ENCODE data around the gene ANGPT4.
A peak's percentile ranks its signal among the peaks of the same experiment; 100 is the strongest.
"Not testable (repeated sequence)": the region's sequence is repeated elsewhere in the genome, so short reads cannot be mapped to it uniquely, and the experiment has no call there.

Gene ANGPT4

DNA sequence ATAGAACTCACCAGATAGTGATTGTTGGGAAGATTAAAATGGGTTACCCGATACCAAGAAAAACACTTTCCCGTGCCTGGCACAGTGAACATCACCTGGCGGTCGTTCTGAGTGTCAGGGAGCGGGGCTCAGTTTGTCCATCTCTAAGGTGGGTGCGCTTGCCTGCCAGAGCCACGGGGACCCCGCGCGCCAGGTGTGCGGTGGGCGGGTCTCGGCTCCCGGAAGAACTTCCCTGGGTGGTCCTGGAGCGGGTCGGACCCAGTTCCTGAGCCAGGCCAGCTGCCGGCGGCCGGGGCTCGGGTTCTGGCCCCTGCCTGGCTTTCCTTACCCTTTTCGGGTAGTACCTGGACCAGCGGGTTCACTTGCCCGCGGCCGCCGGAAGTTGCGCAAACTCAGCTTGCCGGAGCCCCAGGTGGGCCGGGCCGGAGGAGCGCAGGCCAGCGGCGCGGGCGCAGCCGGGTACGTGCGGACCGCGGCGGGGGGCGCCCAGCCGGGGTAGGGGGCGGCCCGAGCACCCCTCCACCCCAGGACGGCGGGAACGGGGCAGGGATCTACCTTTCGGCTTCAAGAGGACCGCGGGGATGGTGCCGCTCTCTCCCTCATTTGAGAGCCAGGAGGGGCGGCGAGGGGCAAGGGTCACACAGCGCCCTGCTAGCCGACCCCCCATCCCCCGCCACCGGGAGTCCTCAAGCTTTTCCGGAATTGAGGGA, 75.1 kb downstream of the ANGPT4 start:
- peak in 1 of 4 experiments; percentile 20 for DNase-seq

DNA sequence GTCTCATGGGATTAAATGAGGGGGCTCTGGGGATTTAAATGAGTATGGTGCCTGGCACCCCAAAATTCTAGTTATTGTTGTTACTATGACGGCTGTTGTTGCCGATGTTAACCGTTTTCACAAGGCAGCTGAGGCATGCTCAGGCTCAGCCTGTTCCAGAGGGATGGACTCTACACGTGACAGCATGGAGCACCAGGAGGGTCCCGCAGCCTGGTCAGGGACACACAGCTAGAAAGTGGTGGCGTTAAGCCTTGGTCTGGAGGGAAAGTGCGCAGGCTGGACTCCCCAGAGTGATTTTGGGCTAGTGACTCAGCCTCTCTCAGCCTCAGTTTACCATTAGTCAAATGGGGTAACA, 75.7 kb downstream of the ANGPT4 start:
- DNase-seq, result no peak

DNA sequence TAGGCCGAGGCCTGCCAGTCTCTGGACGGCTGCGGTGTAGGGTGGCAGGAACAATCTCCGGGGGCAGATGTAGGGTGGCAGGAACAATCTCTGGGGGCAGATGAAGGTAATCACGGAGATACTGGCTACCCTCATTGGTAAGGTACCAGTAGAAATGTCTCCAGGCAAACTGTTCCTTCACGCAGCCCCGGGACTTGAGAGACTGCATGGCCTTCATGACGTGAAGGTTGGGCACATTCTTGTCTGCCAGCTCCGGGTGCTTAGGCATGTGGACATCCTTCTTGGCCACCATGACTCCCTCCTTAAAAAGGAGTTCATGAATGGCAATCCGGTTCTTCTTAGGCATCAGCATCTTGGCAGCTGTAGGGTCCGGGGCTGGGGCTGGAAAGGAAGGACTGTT, 76.5 kb downstream of the ANGPT4 start:
- DNase-seq, result no peak

DNA sequence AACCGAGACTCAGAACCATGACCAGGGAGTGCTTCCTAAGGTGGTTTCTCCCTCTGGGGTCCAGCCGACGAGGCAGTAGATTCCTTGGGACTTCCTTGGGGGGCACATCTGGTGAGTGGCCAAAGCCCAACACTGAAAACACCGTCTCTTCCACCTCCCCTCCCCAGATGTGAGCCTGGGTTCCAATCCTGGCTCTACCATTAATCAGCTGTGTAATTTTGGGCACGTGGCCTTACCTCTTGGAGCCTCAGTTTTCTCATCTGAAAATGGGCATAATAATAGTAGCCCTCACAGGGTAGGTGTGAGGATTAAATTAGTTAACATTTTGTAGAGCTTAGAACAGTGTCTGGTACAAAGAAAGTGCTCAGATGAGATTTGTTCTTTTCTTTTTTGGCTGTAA, 77.1 kb downstream of the ANGPT4 start:
- DNase-seq, result no peak

DNA sequence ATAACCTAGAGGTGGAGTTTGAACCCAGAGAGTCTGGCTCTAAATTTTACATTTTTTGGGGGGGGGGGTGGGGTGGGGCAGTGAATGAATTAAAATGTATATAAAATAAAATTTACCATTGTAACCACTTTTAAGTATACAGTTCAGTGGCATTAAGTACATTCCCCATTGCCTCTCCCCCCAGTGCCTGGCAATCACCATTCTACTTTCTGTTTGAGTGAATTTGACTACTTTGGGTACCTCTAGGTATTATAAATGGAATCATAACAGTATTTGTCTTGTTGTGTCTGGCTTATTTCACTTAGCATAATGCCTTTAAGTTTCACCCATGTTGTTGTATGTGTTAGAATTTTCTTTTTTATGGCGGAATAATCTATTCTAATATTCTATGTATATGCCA, 79.9 kb downstream of the ANGPT4 start:
- no peak for DNase-seq

DNA sequence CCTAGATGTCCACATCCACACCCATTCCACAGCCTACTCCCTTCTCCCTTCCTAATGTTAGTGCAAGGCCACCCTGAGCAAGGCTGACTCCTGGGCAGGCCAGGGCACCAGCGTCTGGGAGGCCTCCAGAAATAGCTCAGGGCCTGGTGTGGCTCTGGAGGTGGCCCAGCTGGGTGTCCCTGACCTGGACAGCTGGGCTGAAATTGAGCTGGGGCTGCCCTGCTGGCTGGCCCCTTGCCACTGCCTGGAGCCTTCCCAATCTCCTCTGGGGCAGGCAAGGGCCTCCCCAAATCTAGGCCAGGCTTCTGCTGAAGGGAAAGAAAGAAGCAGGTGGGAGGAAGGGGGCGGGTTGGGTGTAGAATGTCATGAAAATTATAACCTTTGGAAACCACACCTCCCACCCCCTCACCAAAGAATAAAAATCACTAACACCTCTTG, 80.5 kb downstream of the ANGPT4 start:
- DNase-seq, result no peak

DNA sequence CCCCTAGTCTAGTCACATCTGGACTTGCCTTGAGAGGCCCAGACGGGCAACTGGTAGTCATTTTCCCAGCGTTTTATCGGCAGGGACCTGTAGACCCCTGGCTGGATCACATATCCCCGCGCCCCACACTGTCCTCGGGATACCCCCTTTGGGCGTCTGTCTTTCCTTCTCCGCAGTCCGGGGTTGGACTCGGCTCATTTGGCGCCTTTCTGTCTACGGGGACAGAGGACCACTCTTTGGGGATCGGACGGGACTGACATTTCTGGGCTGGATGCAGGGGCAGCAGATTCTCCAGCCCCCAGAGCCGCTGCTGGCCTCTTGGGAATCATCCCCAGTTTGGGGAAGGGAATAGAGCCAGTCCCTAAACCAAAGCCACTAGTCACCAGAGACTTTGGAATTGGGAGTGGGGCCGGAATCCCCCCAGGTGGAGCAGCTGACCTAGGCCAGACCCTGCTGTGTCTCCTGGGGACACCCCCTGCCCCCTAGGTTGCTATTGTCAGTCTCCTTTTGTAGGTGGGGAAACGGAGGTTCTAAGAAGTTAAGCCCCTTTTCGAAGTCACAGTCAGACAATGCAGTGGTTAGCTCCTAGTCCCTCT, 81.9 kb downstream of the ANGPT4 start:
- no peak for DNase-seq

DNA sequence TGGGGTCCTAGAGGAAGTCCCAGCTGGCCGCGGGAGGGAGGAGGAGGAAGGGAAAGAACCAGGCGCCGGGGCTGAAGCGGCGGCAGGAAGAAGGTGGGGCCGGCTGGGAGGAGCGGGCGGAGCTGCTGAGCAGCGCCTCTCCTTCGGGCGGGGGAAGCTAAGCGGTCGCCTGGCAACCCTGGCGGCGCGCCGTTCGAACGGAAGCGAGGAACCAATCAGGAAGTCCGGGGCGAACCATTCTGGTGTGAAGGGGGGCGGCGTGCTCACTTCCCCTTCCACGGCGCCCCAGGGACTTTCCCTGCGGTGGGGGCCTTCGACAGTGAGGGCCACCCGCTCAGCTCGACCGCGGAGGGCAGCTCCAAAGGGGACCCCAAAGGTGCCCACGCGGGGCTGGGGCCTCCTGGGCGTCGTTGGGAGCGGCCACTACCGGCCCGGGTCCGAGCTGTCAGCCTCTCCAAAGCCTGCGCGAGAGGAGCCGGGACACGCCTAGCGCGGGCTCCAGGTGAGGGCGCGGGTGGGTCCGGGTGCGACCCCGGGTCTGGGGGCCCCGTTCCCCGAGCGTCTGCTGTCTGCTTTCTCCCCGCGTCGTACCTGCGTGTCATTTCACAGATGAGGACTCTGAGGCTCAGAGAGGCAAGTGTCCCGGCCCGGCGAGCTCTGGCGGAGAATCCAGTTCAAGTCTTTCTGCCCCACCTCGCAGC, 82.5 kb downstream of the ANGPT4 start, which contains the start of gene FAM110A:
FAM110A (plus strand) TSS at position 266 of the 701 bp plus-strand sequence. CDS start 11,090 bp downstream, outside the sequence.
- peak; percentile 90 to 91 (median 90) for DNase-seq

DNA sequence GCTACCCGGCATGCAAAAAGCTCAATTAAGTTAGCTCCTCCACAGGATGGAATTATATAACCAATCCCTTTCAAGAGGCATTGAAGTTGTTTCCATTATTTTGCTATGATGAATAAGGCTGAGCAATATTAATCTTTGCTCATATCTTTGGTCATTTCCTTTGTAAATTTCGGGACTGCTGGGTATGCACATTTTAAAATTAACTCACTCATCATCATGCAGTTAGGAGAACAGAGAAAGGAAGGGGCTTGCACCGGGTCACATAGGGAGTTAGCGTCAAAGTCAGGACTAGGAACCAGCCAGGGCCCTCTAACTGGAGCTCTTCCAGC, 83.0 kb downstream of the ANGPT4 start:
- no peak for DNase-seq

DNA sequence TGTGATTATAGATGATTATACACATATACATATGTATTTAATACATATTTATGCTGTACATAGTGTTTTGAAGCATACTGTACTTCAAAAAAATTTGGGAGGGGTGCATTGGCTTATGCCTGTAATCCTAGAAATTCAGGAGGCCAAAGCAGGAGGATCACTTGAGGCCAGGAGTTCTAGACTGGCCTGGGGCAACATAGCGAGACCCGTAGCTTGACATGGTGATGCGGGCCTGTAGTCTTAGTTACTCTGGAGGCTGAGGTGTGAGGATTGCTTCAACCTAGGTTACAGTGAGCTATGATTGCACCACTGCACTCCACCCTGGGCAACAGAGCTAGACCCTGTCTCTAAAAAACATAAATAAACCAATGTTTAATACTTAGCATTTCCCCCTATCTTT, 84.2 kb downstream of the ANGPT4 start:
- DNase-seq, result no peak

DNA sequence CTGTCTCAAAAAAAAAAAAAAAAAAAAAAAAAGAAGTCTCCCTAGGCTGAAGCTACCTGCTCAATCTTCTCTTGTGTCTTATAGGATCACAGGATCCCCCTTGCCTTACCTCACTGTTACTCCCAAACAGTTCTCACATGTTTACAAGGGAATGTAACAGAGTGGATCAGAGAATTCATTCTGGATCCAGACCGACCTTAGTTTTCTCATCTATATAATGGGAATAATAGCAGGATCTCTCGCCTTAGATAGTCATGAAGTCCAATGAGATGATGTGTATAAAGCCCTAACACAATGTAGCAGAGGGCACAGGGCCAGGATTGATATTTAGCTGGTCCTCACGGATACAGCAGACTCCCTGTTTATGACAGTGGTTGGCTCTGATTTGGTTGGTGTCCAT, 84.9 kb downstream of the ANGPT4 start:
- no peak for DNase-seq

DNA sequence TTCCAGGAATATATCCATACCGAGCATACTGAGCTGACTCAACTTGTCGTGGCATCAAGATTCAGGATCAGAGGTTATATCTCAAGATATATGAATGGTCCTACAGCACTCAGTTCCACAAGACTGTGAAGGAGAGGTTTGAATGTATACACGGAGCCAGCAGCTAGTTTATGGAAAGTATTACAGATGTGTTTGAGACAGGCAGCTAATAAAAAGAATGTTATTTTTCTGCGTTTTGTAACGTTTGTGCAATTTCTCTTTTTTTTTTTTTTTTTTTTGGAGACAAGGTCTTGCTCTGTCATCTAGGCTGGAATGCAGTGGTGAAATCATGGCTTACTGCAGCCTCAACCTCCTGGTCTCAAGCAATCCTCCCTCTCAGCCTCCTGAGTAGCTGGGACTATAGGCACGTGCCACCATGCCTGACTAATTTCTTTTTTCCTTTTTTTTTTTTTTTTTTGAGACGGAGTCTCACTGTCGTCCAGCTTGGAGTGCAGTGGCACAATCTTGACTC, 86.1 kb downstream of the ANGPT4 start:
- DNase-seq, result no peak

DNA sequence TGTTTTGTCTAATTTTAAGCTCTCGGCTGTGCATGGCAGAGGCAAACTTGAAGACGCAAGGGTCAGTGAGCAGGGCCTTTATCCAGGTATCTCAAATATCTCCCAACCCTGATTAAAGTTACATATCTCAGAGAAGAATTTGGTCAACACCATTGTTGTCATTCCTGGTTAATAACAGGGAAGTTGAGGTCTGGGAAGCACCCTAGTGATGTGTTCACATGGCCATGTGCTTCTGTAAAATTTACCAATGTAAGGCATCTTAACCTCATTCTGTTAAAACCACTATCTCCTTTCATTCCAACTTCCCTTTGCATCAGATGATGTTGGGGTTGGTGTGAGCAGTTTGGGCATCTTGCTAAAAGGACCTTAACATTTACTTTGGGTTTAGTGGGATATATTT, 86.6 kb downstream of the ANGPT4 start:
- no peak for DNase-seq

DNA sequence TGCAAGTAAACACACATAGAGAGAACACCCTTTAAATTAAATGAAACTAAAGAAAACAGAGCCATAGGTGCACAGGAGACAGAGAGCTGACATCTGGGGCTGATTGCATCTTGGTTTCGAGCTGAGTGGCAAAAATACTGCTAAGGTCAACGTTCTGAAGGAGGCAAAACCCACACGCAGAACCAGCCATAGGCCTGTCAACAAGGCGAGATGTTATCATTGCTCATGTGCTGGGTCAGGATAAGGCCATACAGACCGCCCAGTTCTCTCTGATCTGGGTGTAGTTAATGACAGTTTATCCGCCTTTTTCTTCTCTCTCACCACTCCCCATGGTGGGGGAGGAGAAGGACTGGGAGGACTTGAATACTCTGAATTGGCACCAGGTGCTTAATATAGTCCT, 87.1 kb downstream of the ANGPT4 start:
- DNase-seq, result no peak

DNA sequence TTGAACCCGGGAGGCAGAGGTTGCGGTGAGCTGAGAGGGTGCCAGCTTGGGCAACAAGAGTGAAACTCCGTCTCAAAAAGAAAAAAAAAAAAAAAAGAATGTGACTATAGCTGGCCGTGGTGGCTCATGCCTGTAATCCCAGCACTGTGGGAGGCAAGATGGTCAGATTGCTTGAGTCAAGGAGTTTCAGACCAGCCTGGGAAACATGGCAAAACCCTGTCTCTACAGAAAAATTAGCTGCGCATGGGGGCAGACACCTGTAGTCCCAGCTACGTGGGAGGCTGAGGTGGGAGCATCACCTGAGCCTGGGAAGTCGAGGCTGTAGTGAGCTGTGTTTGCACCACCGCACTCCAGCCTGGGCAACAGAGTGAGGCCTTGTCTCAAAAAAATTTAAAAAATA, 88.2 kb downstream of the ANGPT4 start:
- not testable (repeated sequence) for DNase-seq

DNA sequence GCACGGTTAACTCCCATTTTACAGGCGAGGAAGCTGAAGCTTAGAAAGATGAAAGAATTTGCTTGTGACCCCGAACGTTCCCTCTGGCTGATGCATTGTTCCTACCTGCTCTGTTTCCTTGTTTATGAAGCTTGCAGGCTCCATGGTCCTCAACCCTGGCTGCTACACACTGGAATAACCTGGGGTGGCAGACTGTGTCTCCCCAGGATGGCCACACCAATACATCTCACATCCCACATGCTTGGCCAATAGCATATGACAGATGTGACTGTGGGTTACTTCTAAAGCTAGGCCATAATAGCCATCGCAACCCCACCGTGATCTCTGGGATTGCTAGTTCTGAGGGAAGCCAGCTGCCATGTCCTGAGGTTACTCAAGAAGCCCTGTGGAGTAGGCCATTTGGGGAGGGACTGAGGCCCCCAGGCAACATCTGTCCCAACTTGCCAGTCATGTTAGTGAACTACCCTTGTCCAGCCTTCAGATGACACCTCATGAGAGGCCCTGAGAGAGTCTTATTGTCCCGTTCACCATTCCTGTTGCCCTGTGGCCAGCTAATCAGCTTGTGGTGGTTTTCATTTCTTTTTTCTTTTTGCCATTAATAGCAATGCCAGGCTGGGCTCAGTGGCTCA, 89.3 kb downstream of the ANGPT4 start:
- DNase-seq, result no peak

DNA sequence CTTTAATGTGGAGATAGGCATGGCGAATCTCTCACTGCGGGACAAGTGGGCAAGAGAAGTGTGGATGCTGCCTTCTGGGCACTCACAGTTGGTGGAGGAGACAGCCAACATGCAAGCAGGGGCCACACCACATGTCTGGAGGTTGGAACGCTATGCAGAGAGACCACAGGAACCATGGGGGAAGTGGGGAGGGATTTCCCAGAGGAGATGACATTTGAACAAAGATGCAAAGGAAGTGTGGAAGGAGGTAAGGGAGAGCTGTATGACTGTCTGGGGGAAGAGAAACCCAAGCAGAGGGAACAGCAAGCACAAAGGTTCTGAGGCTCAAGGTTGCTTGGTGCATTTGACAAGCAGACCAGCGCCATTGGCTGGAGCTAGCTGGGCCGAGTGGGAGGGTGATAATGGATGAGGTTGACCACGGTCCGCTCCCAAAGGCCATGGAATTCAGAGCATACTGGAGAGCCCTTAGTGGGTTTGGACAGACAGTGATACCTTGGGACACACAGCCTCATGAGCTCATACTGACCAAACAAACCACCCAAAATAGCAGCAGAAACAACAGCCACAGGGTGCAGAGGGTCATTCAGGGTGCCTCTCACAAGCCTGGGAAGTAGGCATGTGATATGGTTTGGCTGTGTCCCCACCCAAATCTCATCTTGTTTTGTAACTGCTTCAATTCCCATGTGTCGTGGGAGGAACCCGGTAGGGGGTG, 90.3 kb downstream of the ANGPT4 start:
- no peak for DNase-seq

DNA sequence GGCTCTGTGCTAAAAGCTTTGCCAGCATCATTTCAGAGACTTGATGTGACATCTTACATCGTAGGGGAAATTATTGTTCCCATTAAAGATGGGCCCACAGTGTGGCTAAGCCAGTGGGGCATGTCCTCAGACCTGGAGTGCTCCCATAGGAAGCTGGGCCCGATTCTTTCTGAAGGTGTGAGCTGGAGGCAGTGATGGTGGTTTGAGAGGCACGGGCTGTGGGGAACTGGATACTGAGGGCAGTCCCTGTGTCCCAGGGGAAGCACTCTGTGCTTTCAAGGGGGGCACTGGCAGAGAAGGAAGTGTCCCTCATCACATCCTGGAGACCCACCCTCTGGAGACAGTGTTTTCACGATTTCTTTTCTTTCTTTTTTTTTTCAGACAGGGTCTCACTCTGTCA, 91.2 kb downstream of the ANGPT4 start:
- no peak for DNase-seq

DNA sequence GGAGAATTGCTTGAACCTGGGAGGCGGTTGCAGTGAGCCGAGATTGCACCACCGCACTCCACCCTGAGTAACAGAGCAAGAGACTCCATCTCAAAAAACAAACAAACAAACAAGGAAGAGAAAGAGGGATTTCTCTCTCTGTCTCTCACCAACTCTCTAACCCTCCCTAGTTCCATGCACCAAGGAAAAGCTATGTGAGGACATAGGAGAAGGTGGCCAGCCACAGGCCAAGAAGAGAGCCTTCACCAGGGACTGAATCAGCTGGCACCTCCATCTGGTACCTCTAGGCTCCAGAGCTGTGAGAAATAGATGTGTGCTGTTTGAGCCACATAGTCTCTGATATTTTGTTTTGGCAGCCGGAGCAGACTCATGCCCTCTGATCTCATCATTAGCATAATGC, 91.6 kb downstream of the ANGPT4 start:
- no peak for DNase-seq

DNA sequence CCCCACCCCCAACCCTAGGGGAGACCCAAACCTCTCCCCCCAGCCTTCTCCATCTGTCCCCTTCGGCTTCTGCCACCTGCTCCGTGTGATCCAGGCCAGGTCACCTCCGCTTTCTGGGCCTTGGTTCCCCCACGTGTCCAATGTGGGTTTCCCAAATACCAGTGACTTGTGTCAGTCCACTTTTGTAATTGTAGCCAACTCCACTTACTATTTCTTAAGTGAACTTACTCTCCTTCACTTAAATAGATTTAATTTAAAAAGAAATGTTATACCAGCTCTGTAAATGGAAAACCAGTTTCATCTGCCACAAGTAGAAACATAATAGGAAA, 92.6 kb downstream of the ANGPT4 start:
- no peak for DNase-seq

DNA sequence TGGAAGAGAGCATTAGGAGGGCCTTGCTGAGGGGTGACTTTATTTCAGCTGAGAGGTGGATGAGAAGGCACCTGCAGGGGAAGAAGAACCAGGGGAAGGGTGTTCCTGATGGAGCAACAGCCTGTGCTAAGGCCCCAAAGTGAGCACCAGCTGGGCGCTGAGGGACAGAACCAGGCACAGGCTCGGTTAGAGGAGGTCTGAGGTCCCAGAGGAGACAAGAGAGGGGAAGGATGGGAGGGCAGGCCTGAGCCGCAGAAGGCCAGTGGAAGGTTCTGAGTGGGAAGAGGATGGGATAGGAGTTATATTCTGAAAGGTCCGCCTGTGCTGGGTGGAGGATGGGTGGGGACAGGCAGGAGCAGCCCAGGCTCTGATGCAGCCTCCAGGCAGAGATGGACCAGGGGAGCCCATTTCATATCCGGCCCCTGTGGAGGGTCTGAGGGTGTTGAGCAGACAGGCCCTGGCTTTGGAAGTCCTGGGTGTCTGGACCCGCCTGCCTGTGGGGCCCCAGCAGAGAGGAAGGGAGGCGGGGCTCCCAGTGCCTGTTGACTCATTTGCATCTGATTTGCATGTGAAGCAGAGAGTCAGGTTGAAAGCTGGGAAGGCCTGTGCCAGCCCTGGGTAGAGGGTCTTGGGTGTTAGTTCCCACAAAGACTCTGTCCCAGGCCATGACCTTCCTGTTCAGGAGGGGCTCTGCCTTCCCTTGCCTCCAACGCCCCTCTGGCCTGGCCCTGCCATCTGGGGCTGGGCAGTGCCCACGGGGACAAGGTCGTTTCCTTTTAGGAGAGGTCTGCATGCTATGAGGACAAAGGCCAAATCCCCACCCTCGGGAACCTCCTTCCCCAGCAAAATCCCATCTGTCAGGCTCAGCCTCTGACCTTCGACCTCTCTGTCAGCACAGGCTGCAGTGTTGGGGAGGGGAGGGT, 93.2 kb downstream of the ANGPT4 start:
- DNase-seq, result no peak

DNA sequence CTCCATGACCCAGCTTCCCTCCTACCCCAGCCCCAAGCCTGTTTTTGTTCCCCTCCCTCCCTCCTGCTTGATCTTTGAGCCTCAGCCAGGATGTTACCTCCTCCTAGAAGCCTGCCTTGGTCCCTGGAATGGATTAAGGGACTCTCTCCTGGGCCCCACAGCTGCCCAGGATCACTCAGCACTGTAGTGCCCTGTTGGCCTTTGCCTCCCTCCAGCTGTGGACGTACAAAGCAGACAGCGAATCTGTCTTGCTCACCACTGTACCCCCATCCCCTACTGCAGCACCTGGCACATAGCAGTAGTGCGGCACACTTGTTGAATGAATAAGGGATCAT, 94.4 kb downstream of the ANGPT4 start:
- DNase-seq, result no peak

Data from activated CD4-positive, CD25-positive, alpha-beta regulatory T cell (primary cell).